ENCODE data around the gene APOL1. TPM values are rescaled to one million over a fixed set of nuclear protein-coding genes. Genes with fewer than 3 reads are reported as not detected.
"Not testable (repeated sequence)": the region's sequence is repeated elsewhere in the genome, so short reads cannot be mapped to it uniquely, and the experiment has no call there.

Gene APOL1
- total and polyA plus RNA-seq, 7 experiments from 2014 or later = 6.2 to 91.1 (median 17.8) TPM

DNA sequence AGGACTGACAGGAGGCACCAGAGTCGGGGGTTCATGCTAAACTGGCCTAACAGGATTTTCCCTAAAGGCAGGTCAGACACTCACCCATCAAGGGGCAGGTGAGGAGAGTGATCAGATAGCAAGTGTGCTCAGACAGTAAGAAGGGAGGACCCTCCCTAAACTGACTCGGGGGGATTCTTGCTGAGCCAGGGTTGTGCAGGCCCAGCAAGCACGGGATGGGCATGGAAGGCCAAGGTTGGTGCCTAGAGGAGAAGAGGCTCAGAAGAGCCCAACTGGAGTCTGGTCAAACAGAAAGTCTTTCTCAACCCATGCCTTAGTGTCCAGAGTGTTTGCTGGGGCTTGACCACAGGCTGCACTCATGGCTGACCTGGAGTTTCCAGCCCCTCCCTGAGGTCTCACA lies 6.2 kb upstream of the APOL1 start:
- Mint-ChIP-seq H3K27ac (no peak overlapping the region), H3K36me3 (peaks cover 0 to 15% (median 5%) of the 10 kb centered on the region in 5 donors), H3K4me3 (no peak overlapping the region), H3K4me1 (peaks cover 0 to 6% (median 0%) of the 10 kb centered on the region in 7 donors), H3K9me3 (peaks cover 0 to 20% (median 8%) of the 10 kb centered on the region in 11 donors), H3K27me3 (peaks cover 0 to 10% (median 0%) of the 10 kb centered on the region in 5 donors)
- Histone ChIP-seq H3K9me3 (ENCODE audit: control insufficient read depth in 2 of 3, low read length in 3 of 3) (no peaks in the 10 kb centered on the region), H3K27ac (ENCODE audit: low read depth, low read length) (no peak overlapping the region), H3K4me1 (ENCODE audit: control insufficient read depth in 2 of 2, insufficient read depth in 2 of 2, low read length in 2 of 2) (no peaks in the 10 kb centered on the region), H3K4me3 (ENCODE audit: low read length) (no peak overlapping the region), H3K36me3 (ENCODE audit: control insufficient read depth in 2 of 3, insufficient read depth in 3 of 3, low read length in 3 of 3) (no peaks in the 10 kb centered on the region), H3K27me3 (ENCODE audit: control insufficient read depth in 2 of 2, insufficient read depth in 2 of 2, low read length in 2 of 2) (no peaks in the 10 kb centered on the region)
- ChIA-PET POLR2A (no interaction called here), CTCF (interaction anchor here (0.8 kb wide), 1 partner anchor 25 kb away, joined by 4 read pairs; no protein-coding TSS in a partner anchor)
- ATAC-seq (no peak), DNase-seq (no peak)
- intact Hi-C loops (cut with micrococcal nuclease) = no loop called here

DNA sequence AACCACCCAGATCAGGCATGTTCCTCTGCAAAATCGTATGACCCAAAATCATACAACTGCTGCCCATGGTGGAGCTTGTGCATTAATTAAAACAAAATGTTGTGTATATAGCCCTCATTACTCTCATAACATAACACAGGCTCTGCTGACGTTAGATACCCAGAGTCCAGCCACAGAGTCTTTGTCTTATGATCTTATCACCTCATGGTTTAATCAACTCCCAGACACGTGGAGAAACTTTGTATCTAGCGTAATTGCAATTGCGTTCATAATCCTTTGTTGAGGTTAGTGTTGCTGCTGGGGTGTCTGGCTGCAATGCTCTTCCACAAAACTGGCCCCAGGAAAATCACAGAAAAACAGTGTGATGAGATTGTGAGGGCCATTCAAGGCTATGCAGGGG lies 5.0 kb upstream of the APOL1 start:
- H3K27me3 ChIP-seq (ENCODE audit: control insufficient read depth in 2 of 2, insufficient read depth in 2 of 2, low read length in 2 of 2) = no peaks in the 10 kb centered on the region
- ChIA-PET POLR2A (no interaction called here), CTCF (interaction anchor here (0.7 kb wide), 1 partner anchor 9 kb away, joined by 3 read pairs; no protein-coding TSS in a partner anchor)
- peaks cover 0 to 3% of the 10 kb centered on the region in 2 donors for H3K4me1 ChIP-seq (ENCODE audit: control insufficient read depth in 2 of 2, insufficient read depth in 2 of 2, low read length in 2 of 2)
- intact Hi-C loops (cut with micrococcal nuclease) = no loop called here
- Mint-ChIP-seq H3K27me3 (peaks cover 0 to 6% (median 0%) of the 10 kb centered on the region in 5 donors), H3K4me3 (no peak overlapping the region), H3K36me3 (peaks cover 0 to 10% (median 5%) of the 10 kb centered on the region in 5 donors), H3K9me3 (peaks cover 0 to 15% (median 6%) of the 10 kb centered on the region in 11 donors), H3K4me1 (peaks cover 5 to 15% (median 6%) of the 10 kb centered on the region in 7 donors), H3K27ac (no peak overlapping the region)
- ATAC-seq (no peak), DNase-seq (no peak)
- no peak overlapping the region for H3K27ac ChIP-seq (ENCODE audit: low read depth, low read length)
- no peaks in the 10 kb centered on the region for H3K36me3 ChIP-seq (ENCODE audit: control insufficient read depth in 2 of 3, insufficient read depth in 3 of 3, low read length in 3 of 3)
- H3K4me3 ChIP-seq (ENCODE audit: low read length) = no peak overlapping the region
- no peaks in the 10 kb centered on the region for H3K9me3 ChIP-seq (ENCODE audit: control insufficient read depth in 2 of 3, low read length in 3 of 3)

DNA sequence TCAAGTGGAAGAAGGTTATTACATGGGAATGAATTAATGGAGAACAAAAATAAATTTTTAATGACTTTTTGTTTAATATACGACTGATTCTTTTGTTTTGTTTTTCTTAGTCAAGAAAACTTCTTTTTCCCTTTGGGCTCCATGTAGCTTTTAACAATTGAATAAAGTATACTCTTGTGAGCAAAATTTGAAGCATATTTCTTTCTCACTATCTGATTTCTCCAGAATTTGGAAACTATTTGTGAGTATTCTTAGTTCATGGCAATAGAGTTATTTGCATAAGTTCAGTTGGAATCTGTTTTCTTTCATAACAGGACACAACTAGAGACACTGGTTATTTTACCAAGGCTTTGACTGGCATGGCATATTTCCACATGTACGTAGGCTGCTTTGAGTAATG lies 3.8 kb upstream of the APOL1 start:
- peaks cover 0 to 12% (median 3%) of the 10 kb centered on the region in 11 donors for H3K9me3 Mint-ChIP-seq
- Histone ChIP-seq H3K4me1 (ENCODE audit: control insufficient read depth in 2 of 2, insufficient read depth in 2 of 2, low read length in 2 of 2) (peaks cover 8 to 13% of the 10 kb centered on the region in 2 donors), H3K4me3 (ENCODE audit: low read length) (no peak overlapping the region), H3K36me3 (ENCODE audit: control insufficient read depth in 2 of 3, insufficient read depth in 3 of 3, low read length in 3 of 3) (no peaks in the 10 kb centered on the region), H3K27ac (ENCODE audit: low read depth, low read length) (no peak overlapping the region), H3K9me3 (ENCODE audit: control insufficient read depth in 2 of 3, low read length in 3 of 3) (no peaks in the 10 kb centered on the region), H3K27me3 (ENCODE audit: control insufficient read depth in 2 of 2, insufficient read depth in 2 of 2, low read length in 2 of 2) (no peaks in the 10 kb centered on the region)
- H3K27ac Mint-ChIP-seq = no peak overlapping the region
- intact Hi-C loops (cut with micrococcal nuclease) = no loop called here
- ATAC-seq = no peak
- H3K4me3 Mint-ChIP-seq = no peak overlapping the region
- ChIA-PET CTCF (interaction anchor here (1.1 kb wide), 1 partner anchor 9 kb away, joined by 3 read pairs; no protein-coding TSS in a partner anchor), POLR2A (interaction anchor here (0.6 to 0.7 kb wide), 3 partner anchors 10 to 701 kb away, joined by 3 read pairs; partner anchors contain the start of gene APOL2)
- H3K36me3 Mint-ChIP-seq = peaks cover 0 to 14% (median 5%) of the 10 kb centered on the region in 5 donors
- H3K27me3 Mint-ChIP-seq = no peaks in the 10 kb centered on the region
- H3K4me1 Mint-ChIP-seq = peaks cover 15 to 26% (median 18%) of the 10 kb centered on the region in 7 donors
- DNase-seq = no peak

DNA sequence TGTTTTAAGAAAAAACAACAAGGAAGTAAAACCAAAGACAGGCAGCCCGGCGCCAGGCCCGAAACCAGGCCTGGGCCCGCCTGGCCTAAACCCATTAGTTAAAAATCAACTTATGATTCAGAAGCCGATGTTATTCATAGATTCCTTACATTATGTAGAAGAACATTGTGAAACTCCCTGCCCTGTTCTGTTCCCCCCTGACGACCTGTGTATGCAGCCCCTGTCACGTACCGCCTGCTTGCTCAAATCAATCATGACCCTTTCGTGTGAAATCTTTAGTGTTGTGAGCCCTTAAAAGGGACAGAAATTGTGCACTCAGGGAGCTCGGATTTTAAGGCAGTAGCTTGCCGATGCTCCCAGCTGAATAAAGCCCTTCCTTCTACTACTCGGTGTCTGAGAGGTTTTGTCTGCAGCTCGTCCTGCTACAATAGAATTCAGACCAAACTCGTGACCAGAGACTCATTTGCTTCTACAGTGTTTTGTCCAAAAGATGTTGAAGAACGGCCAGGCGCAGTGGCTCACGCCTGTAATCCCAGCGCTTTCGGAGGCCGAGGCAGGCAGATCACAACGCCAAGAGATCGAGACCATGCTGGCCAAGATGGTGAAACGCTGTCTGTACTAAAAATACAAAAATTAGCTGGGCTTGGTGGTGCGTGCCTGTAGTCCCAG lies 2.5 kb upstream of the APOL1 start:
- H3K4me3 ChIP-seq (ENCODE audit: low read length); H3K27me3 Mint-ChIP-seq; H3K36me3 ChIP-seq (ENCODE audit: control insufficient read depth in 2 of 3, insufficient read depth in 3 of 3, low read length in 3 of 3); POLR2A ChIA-PET; DNase-seq; CTCF ChIA-PET; H3K27me3 ChIP-seq (ENCODE audit: control insufficient read depth in 2 of 2, insufficient read depth in 2 of 2, low read length in 2 of 2); H3K27ac ChIP-seq (ENCODE audit: low read depth, low read length); H3K4me3 Mint-ChIP-seq; ATAC-seq; intact Hi-C loops (cut with micrococcal nuclease); H3K9me3 ChIP-seq (ENCODE audit: control insufficient read depth in 2 of 3, low read length in 3 of 3): not testable (repeated sequence)
- H3K27ac Mint-ChIP-seq = peak overlapping the region in 2 of 9 donors; percentile 3 to 4
- peaks cover 0 to 12% (median 3%) of the 10 kb centered on the region in 11 donors for H3K9me3 Mint-ChIP-seq
- H3K36me3 Mint-ChIP-seq = peaks cover 0 to 15% (median 5%) of the 10 kb centered on the region in 5 donors
- H3K4me1 Mint-ChIP-seq = peaks cover 17 to 36% (median 25%) of the 10 kb centered on the region in 7 donors
- H3K4me1 ChIP-seq (ENCODE audit: control insufficient read depth in 2 of 2, insufficient read depth in 2 of 2, low read length in 2 of 2) = peaks cover 11 to 24% of the 10 kb centered on the region in 2 donors

DNA sequence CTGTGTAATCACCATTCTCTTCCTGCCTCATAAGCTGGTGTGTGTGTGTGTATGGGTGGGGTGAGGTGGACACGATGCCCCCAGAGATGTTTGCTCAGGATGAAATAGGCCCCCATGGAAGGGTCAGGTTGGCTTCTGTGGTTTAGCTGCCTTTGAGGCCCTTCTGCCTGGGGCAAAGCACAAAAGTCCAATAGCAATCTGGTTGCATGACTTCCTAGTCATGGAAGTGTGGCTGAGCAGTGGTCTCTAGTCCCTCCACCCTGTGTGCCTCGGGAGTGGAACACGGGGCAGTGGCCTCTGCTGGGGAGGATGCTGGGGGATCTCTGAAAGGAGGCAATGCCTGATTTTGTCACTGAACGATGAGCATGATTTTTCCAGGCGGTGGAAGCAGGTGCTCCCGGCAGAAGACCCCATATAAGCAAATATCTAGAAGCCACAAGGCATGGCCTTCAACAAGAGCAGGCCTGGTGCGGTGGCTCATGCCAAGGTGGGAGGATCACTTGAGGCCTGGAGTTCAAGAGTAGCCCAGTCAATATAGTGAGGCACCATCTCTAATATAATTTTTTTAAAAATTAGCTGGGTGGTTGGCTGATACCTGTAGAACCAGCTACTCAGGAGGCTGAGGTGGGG lies 839 bp upstream of the APOL1 start:
- H3K27me3 ChIP-seq (ENCODE audit: control insufficient read depth in 2 of 2, insufficient read depth in 2 of 2, low read length in 2 of 2); H3K36me3 ChIP-seq (ENCODE audit: control insufficient read depth in 2 of 3, insufficient read depth in 3 of 3, low read length in 3 of 3); H3K9me3 ChIP-seq (ENCODE audit: control insufficient read depth in 2 of 3, low read length in 3 of 3); H3K27me3 Mint-ChIP-seq; ATAC-seq; H3K4me3 ChIP-seq (ENCODE audit: low read length); intact Hi-C loops (cut with micrococcal nuclease); DNase-seq; H3K27ac ChIP-seq (ENCODE audit: low read depth, low read length): not testable (repeated sequence)
- peaks cover 11 to 24% of the 10 kb centered on the region in 2 donors for H3K4me1 ChIP-seq (ENCODE audit: control insufficient read depth in 2 of 2, insufficient read depth in 2 of 2, low read length in 2 of 2)
- Mint-ChIP-seq H3K9me3 (peaks cover 0 to 12% (median 3%) of the 10 kb centered on the region in 11 donors), H3K4me3 (peak overlapping the region; percentile 85 to 99 (median 96)), H3K36me3 (peaks cover 9 to 18% (median 14%) of the 10 kb centered on the region in 5 donors), H3K4me1 (peaks cover 29 to 52% (median 41%) of the 10 kb centered on the region in 7 donors), H3K27ac (peak overlapping the region; percentile 8 to 98 (median 93))
- CTCF ChIA-PET = interaction anchor here (1.3 to 1.9 kb wide), 2 partner anchors 13 to 26 kb away, joined by 4 to 11 read pairs; partner anchors contain the start of gene APOL2
- POLR2A ChIA-PET = interaction anchor here (0.6 to 3.5 kb wide), 4 partner anchors 12 to 235 kb away, joined by 3 to 24 read pairs (median 3); partner anchors contain the start of genes APOL2 and APOL3

Data from naive thymus-derived CD4-positive, alpha-beta T cell (primary cell).